Measurements from ENCODE around the gene MPP7.
A peak's percentile ranks its signal among the peaks of the same experiment; 100 is the strongest.

The MPP7 gene

DNA sequence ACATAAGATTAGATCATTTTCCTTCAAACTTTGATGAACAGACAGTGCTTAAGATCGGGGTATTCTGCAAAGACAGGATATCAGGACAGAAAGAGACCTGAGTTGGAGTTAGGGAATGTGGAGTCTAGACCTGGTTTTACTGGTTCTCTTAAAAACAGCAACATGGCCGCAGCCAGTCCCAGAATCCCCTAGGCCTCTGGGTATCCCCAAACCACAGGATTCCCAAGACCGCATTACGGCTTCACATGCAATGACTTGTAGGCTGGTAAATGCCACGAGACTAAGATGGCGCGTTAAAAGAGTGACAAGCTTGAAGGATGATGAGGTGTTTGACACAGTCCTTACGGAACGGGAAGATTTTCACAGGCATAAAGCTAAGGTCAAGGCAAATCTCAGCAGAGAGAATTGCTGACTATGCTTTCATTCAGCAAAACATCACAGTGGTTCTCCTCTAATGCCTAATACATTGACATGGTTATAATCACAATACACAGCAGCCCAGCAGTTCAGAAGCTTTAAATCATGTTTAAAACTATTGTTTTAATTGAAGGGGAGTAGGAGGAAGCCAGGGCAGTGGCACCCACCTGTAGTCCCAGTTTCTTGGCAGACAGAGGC lies 32.9 kb downstream of the MPP7 start:
- no peak for DNase-seq (ENCODE audit: low read depth, low spot score)
- in situ Hi-C loops (cut with HindIII; ENCODE audit: low sequenced_read_pairs) = no loop called here
- TF ChIP-seq, protein P1, sequence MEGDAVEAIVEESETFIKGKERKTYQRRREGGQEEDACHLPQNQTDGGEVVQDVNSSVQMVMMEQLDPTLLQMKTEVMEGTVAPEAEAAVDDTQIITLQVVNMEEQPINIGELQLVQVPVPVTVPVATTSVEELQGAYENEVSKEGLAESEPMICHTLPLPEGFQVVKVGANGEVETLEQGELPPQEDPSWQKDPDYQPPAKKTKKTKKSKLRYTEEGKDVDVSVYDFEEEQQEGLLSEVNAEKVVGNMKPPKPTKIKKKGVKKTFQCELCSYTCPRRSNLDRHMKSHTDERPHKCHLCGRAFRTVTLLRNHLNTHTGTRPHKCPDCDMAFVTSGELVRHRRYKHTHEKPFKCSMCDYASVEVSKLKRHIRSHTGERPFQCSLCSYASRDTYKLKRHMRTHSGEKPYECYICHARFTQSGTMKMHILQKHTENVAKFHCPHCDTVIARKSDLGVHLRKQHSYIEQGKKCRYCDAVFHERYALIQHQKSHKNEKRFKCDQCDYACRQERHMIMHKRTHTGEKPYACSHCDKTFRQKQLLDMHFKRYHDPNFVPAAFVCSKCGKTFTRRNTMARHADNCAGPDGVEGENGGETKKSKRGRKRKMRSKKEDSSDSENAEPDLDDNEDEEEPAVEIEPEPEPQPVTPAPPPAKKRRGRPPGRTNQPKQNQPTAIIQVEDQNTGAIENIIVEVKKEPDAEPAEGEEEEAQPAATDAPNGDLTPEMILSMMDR (IDR thresholded peaks at IDR 0.05; ENCODE audit: low read depth, low read length) = no peak
- H3K4me3 ChIP-seq (ENCODE audit: low read depth, low read length) = no peak overlapping the region

DNA sequence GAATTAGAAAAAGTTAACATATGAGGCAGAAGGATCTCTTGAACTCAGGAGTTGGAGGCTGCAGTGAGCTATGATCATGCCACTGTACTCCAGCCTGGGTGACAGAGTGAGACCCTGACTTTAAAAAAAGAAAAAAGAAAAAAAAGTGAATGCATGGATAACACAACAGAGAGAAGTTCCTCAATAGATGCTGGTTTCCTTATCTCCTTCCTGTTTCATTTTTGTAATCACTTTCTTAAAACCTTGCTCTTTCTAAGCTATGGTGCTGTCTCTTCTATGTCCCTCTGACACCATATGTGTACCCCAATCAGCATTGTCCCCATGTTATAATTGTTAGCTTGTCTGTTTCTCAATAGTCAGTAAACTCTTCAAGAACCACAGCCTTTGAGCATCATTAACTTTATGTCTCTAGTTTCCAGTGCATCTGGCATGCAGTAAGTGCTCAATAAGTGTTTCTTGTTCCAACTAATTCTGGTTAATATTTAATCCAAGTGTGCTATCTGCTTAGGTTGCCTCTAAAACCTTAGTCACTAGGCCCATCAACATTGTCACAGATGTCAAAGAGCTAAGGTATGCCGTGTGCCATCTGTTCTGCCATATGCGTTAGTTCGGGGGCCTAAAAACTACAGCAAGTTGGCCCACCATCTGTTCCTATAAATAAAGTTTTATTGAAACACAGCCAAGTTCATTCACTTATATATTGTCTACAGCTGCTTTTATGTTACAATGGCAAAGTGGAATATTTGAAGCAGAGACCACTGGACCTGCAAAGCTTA lies 36.2 kb downstream of the MPP7 start:
- no peak overlapping the region for H3K4me3 ChIP-seq (ENCODE audit: low read depth, low read length)
- DNase-seq (ENCODE audit: low read depth, low spot score) = no peak
- TF ChIP-seq, protein P1 (IDR thresholded peaks at IDR 0.05; ENCODE audit: low read depth, low read length) = no peak
- in situ Hi-C loops (cut with HindIII; ENCODE audit: low sequenced_read_pairs) = no loop called here

- no peak overlapping the region for H3K4me3 ChIP-seq (ENCODE audit: low read depth, low read length)
Measured at GRCh38 chr10:28263136-28263857, 39.6 kb downstream of the MPP7 start.

GRCh38 chr10:28256776-28257175 lies 46.1 kb downstream of the MPP7 start:
- DNase-seq (ENCODE audit: low read depth, low spot score) = peak; percentile 16
- no peak overlapping the region for H3K4me3 ChIP-seq (ENCODE audit: low read depth, low read length)
- TF ChIP-seq, protein P1 (IDR thresholded peaks at IDR 0.05; ENCODE audit: low read depth, low read length) = no peak
- in situ Hi-C loops (cut with HindIII; ENCODE audit: low sequenced_read_pairs) = no loop called here

More at GRCh38 chr10:28263136-28263857, 39.6 kb downstream of the MPP7 start:
- in situ Hi-C loops (cut with HindIII; ENCODE audit: low sequenced_read_pairs) = no loop called here
- no peak for DNase-seq (ENCODE audit: low read depth, low spot score)
- TF ChIP-seq, protein P1 (IDR thresholded peaks at IDR 0.05; ENCODE audit: low read depth, low read length) = no peak

- DNase-seq (ENCODE audit: low read depth, low spot score) = peak; percentile 62
- TF ChIP-seq, protein P1 (IDR thresholded peaks at IDR 0.05; ENCODE audit: low read depth, low read length) = no peak
- H3K4me3 ChIP-seq (ENCODE audit: low read depth, low read length) = no peak overlapping the region
- in situ Hi-C loops (cut with HindIII; ENCODE audit: low sequenced_read_pairs) = no loop called here
Measured at GRCh38 chr10:28254290-28254985, 48.4 kb downstream of the MPP7 start.

- DNase-seq (ENCODE audit: low read depth, low spot score) = no peak
- TF ChIP-seq, protein P1 (IDR thresholded peaks at IDR 0.05; ENCODE audit: low read depth, low read length) = no peak
- in situ Hi-C loops (cut with HindIII; ENCODE audit: low sequenced_read_pairs) = no loop called here
- H3K4me3 ChIP-seq (ENCODE audit: low read depth, low read length) = no peak overlapping the region
Measured at GRCh38 chr10:28253169-28253785, 49.6 kb downstream of the MPP7 start.

Data from astrocyte of the spinal cord (primary cell).